ENCODE data around the gene GLO1.

DNA sequence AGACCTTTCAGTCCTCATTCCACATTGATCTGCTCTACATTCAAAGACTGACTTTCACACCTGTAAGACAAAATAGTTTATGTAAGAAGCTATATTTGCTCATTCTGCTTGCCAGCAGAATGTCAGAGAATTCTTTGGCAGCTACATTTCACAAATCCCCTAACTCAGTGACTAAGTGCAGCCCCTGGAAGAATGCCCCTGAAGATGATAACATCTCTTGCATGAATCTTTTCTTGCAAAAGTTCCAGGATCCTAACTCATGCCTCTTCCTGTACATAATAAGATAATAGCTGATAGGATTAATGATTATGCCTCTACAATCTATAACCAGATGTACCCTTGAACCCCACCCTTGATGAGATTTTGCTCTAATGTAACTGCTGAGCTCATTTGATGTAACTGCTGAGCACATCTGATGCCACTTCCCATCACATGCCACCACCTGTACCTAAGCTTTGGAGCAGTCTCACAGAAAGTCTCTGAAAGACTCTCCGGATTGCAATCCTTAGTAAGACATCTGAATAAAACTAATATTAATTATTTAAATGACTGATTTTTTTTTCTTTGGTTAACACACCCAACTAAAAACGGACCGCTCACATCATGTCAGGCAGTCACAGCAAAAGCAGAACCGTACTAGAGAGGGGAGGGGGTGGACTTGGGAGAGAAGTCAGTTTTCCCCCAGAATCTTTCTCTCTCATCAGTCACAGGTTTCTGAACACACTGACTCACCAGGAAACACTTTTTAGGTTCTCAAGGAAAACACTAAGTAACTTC, 11.5 kb upstream of the GLO1 start:
- peak; percentile 49 for TF ChIP-seq EZH2 (IDR thresholded peaks at IDR 0.05; ENCODE audit: low read depth, unreplicated experiment)
- TF ChIP-seq, protein P1, sequence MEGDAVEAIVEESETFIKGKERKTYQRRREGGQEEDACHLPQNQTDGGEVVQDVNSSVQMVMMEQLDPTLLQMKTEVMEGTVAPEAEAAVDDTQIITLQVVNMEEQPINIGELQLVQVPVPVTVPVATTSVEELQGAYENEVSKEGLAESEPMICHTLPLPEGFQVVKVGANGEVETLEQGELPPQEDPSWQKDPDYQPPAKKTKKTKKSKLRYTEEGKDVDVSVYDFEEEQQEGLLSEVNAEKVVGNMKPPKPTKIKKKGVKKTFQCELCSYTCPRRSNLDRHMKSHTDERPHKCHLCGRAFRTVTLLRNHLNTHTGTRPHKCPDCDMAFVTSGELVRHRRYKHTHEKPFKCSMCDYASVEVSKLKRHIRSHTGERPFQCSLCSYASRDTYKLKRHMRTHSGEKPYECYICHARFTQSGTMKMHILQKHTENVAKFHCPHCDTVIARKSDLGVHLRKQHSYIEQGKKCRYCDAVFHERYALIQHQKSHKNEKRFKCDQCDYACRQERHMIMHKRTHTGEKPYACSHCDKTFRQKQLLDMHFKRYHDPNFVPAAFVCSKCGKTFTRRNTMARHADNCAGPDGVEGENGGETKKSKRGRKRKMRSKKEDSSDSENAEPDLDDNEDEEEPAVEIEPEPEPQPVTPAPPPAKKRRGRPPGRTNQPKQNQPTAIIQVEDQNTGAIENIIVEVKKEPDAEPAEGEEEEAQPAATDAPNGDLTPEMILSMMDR (conservative IDR thresholded peaks at IDR 0.05; ENCODE audit: low read depth in 2 of 2): no peak
- TF ChIP-seq, protein P2, sequence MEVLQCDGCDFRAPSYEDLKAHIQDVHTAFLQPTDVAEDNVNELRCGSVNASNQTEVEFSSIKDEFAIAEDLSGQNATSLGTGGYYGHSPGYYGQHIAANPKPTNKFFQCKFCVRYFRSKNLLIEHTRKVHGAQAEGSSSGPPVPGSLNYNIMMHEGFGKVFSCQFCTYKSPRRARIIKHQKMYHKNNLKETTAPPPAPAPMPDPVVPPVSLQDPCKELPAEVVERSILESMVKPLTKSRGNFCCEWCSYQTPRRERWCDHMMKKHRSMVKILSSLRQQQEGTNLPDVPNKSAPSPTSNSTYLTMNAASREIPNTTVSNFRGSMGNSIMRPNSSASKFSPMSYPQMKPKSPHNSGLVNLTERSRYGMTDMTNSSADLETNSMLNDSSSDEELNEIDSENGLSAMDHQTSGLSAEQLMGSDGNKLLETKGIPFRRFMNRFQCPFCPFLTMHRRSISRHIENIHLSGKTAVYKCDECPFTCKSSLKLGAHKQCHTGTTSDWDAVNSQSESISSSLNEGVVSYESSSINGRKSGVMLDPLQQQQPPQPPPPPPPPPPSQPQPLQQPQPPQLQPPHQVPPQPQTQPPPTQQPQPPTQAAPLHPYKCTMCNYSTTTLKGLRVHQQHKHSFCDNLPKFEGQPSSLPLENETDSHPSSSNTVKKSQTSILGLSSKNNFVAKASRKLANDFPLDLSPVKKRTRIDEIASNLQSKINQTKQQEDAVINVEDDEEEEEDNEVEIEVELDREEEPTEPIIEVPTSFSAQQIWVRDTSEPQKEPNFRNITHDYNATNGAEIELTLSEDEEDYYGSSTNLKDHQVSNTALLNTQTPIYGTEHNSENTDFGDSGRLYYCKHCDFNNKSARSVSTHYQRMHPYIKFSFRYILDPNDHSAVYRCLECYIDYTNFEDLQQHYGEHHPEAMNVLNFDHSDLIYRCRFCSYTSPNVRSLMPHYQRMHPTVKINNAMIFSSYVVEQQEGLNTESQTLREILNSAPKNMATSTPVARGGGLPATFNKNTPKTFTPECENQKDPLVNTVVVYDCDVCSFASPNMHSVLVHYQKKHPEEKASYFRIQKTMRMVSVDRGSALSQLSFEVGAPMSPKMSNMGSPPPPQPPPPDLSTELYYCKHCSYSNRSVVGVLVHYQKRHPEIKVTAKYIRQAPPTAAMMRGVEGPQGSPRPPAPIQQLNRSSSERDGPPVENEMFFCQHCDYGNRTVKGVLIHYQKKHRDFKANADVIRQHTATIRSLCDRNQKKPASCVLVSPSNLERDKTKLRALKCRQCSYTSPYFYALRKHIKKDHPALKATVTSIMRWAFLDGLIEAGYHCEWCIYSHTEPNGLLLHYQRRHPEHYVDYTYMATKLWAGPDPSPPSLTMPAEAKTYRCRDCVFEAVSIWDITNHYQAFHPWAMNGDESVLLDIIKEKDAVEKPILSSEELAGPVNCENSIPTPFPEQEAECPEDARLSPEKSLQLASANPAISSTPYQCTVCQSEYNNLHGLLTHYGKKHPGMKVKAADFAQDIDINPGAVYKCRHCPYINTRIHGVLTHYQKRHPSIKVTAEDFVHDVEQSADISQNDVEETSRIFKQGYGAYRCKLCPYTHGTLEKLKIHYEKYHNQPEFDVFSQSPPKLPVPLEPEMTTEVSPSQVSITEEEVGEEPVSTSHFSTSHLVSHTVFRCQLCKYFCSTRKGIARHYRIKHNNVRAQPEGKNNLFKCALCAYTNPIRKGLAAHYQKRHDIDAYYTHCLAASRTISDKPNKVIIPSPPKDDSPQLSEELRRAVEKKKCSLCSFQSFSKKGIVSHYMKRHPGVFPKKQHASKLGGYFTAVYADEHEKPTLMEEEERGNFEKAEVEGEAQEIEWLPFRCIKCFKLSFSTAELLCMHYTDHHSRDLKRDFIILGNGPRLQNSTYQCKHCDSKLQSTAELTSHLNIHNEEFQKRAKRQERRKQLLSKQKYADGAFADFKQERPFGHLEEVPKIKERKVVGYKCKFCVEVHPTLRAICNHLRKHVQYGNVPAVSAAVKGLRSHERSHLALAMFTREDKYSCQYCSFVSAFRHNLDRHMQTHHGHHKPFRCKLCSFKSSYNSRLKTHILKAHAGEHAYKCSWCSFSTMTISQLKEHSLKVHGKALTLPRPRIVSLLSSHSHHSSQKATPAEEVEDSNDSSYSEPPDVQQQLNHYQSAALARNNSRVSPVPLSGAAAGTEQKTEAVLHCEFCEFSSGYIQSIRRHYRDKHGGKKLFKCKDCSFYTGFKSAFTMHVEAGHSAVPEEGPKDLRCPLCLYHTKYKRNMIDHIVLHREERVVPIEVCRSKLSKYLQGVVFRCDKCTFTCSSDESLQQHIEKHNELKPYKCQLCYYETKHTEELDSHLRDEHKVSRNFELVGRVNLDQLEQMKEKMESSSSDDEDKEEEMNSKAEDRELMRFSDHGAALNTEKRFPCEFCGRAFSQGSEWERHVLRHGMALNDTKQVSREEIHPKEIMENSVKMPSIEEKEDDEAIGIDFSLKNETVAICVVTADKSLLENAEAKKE (CRISPR knock-in tag; IDR thresholded peaks at IDR 0.05): no peak
- TF ChIP-seq CREB1 (CRISPR knock-in tag; IDR thresholded peaks at IDR 0.05; ENCODE audit: low read depth): no peak
- no peak for TF ChIP-seq POLR2AphosphoS5 (IDR thresholded peaks at IDR 0.05; ENCODE audit: low read depth)

Measured in GM23338 (cell line).